Ishikawa (cell line): ENCODE measurements around the gene KCNT1.

Experiments used
- CEBPB ChIP-seq: IDR thresholded peaks from 2 replicates; pipeline ENCODE4 v1.6.1; 2012
- CREB1 ChIP-seq: IDR thresholded peaks from 2 replicates; pipeline ENCODE4 v1.6.1; 2012; ENCODE audit warnings: low read depth
- EGR1 ChIP-seq: IDR thresholded peaks from 2 replicates; pipeline ENCODE4 v1.6.1; 2012
- EP300 ChIP-seq: IDR thresholded peaks from 2 replicates; pipeline ENCODE4 v1.6.1; 2012; ENCODE audit warnings: borderline replicate concordance
- FOXM1 ChIP-seq: IDR thresholded peaks from 2 replicates; pipeline ENCODE4 v1.6.1; 2012; ENCODE audit warnings: low read depth, borderline replicate concordance
- MAX ChIP-seq: IDR thresholded peaks from 2 replicates; pipeline ENCODE4 v1.6.1; 2012
- NFIC ChIP-seq: IDR thresholded peaks from 2 replicates; pipeline ENCODE4 v1.6.1; 2012
- RAD21 ChIP-seq: IDR thresholded peaks from 2 replicates; pipeline ENCODE4 v1.6.1; 2012; ENCODE audit warnings: low read depth
- REST ChIP-seq: IDR thresholded peaks from 2 replicates; pipeline ENCODE4 v1.6.1; 2012; ENCODE audit warnings: low read depth, mild to moderate bottlenecking
- TAF1 ChIP-seq: IDR thresholded peaks from 2 replicates; pipeline ENCODE4 v1.6.1; 2012; ENCODE audit warnings: low read depth, mild to moderate bottlenecking
- TCF12 ChIP-seq: IDR thresholded peaks from 2 replicates; pipeline ENCODE4 v1.6.1; 2012; ENCODE audit warnings: low read depth
- TEAD4 ChIP-seq: IDR thresholded peaks from 2 replicates; pipeline ENCODE4 v1.6.1; 2012
- USF1 ChIP-seq: IDR thresholded peaks from 2 replicates; pipeline ENCODE4 v1.6.1; 2012
- YY1 ChIP-seq: IDR thresholded peaks from 2 replicates; pipeline ENCODE4 v1.6.1; 2012; ENCODE audit warnings: low read depth
- ZBTB7A ChIP-seq: IDR thresholded peaks from 2 replicates; pipeline ENCODE4 v1.6.1; 2012; ENCODE audit warnings: low read depth

KCNT1 gene

GRCh38 chr9:135780626-135781025 is 78.6 kb downstream of the KCNT1 start:
- no peak for TF ChIP-seq TEAD4

GRCh38 chr9:135782946-135783345 is 81.0 kb downstream of the KCNT1 start:
- TF ChIP-seq CREB1: no peak
- no peak for TF ChIP-seq MAX
- TF ChIP-seq CEBPB: no peak
- TF ChIP-seq ZBTB7A: no peak
- TF ChIP-seq USF1: no peak
- TF ChIP-seq TEAD4: no peak
- TF ChIP-seq FOXM1: no peak
- TF ChIP-seq TCF12: no peak
- TF ChIP-seq REST: no peak
- no peak for TF ChIP-seq EGR1

- TF ChIP-seq CREB1 (no peak), TCF12 (no peak), RAD21 (no peak), TEAD4 (no peak), ZBTB7A (no peak), EP300 (no peak), CEBPB (no peak), REST (no peak), NFIC (no peak), FOXM1 (no peak), USF1 (no peak)
These were observed 81.7 kb downstream of the KCNT1 start for GRCh38 chr9:135783540-135784245.

- TF ChIP-seq EP300 (no peak), EGR1 (no peak), TAF1 (no peak), RAD21 (peak; percentile 14; the same call in 1 of the 2 replicates)
These were observed 83.1 kb downstream of the KCNT1 start for GRCh38 chr9:135785013-135785575.

GRCh38 chr9:135786146-135786690 is 84.2 kb downstream of the KCNT1 start:
- TF ChIP-seq CEBPB (no peak), EP300 (no peak), USF1 (no peak), TEAD4 (no peak), MAX (no peak), FOXM1 (no peak), TAF1 (no peak), YY1 (no peak), EGR1 (no peak), TCF12 (no peak), RAD21 (no peak), CREB1 (no peak)

GRCh38 chr9:135787317-135787716 is 85.3 kb downstream of the KCNT1 start:
- TF ChIP-seq TAF1 (no peak), MAX (no peak), CEBPB (no peak), YY1 (no peak), NFIC (no peak), FOXM1 (no peak), USF1 (no peak), EGR1 (no peak), TEAD4 (no peak), EP300 (no peak), RAD21 (no peak), TCF12 (no peak), ZBTB7A (no peak)
